ENCODE results near the gene MTARC1.
A peak's percentile ranks its signal among the peaks of the same experiment; 100 is the strongest.

Gene MTARC1

DNA sequence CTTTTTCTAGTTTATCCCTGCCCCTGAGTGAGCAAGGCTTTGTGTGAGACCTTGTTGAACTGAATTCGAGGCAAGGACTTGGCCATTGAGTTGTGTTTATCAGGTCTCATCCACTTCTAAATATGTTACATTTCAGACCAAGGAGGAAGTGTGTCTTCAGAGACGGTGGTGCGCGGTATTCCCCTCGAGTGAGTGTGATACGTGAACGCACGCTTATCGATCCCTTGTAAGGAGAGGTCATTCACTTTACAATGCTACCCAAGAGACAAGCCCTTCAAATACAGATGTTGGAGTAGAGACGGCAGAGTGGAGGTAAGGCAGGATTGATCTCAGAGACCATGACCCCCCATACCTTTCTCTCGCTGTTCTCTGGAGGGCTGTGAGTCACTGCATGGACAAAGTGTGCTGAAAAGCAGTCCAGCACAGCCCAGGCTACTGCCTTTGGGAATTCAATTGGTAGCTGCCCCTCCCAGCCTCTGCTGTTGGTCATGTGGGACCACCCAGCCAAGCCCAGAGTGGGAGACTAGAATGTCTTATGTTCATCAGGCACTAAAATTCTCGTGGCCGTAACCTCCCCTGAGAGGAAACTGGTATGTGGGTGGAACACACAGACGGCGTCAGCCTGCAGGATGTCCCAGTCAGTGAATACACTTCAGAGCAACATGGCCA lies 16.3 kb upstream of the MTARC1 start:
- Histone ChIP-seq H3K36me3 (ENCODE audit: insufficient read depth, insufficient read length, low read length) (peaks cover 4% of the 10 kb centered on the region), H3K4me3 (ENCODE audit: insufficient read length, low read depth) (no peak overlapping the region), H3K27me3 (ENCODE audit: insufficient read depth, insufficient read length) (no peaks in the 10 kb centered on the region), H3K9me3 (ENCODE audit: insufficient read depth, low read length) (no peaks in the 10 kb centered on the region), H3K4me1 (ENCODE audit: insufficient read depth, insufficient read length) (peaks cover 3% of the 10 kb centered on the region), H3K9ac (ENCODE audit: insufficient read length, low read depth) (no peak overlapping the region)
- no peak for TF ChIP-seq ZNF274 (IDR thresholded peaks at IDR 0.05; ENCODE audit: low read depth, low read length)
- no peak for TF ChIP-seq YY1 (IDR thresholded peaks at IDR 0.05; ENCODE audit: insufficient read depth, insufficient read length)
- TF ChIP-seq SUZ12 (IDR thresholded peaks at IDR 0.05; ENCODE audit: extremely low read depth, insufficient read depth, insufficient read length) = no peak
- no peak for DNase-seq (ENCODE audit: low read depth, low spot score)

DNA sequence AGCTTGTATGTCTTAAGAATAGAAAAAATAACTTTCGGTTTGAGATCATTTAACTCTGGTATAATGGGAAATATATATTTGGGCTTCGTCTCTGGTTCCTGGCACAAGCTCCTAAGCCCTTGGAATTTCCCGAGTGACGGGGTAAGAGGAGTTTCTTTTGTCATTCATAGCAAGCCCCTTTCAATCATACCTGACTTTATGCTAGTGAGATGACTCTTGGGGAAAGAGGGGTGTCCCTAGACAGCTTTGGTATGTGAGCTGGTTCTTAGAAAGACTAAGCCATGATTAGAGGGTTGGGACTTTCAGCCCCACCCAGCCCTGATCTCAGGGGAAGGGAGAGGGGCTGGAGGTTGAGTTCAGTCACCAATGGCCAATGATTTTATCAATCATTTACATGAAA lies 13.9 kb upstream of the MTARC1 start:
- peaks cover 2% of the 10 kb centered on the region for H3K36me3 ChIP-seq (ENCODE audit: insufficient read depth, insufficient read length, low read length)
- H3K9ac ChIP-seq (ENCODE audit: insufficient read length, low read depth) = no peak overlapping the region
- TF ChIP-seq ZNF274 (IDR thresholded peaks at IDR 0.05; ENCODE audit: low read depth, low read length) (no peak), SUZ12 (IDR thresholded peaks at IDR 0.05; ENCODE audit: extremely low read depth, insufficient read depth, insufficient read length) (no peak), YY1 (IDR thresholded peaks at IDR 0.05; ENCODE audit: insufficient read depth, insufficient read length) (no peak)
- DNase-seq (ENCODE audit: low read depth, low spot score) = no peak
- H3K4me3 ChIP-seq (ENCODE audit: insufficient read length, low read depth) = no peak overlapping the region
- H3K27me3 ChIP-seq (ENCODE audit: insufficient read depth, insufficient read length) = no peaks in the 10 kb centered on the region
- H3K4me1 ChIP-seq (ENCODE audit: insufficient read depth, insufficient read length) = peaks cover 5% of the 10 kb centered on the region
- H3K9me3 ChIP-seq (ENCODE audit: insufficient read depth, low read length) = no peaks in the 10 kb centered on the region

DNA sequence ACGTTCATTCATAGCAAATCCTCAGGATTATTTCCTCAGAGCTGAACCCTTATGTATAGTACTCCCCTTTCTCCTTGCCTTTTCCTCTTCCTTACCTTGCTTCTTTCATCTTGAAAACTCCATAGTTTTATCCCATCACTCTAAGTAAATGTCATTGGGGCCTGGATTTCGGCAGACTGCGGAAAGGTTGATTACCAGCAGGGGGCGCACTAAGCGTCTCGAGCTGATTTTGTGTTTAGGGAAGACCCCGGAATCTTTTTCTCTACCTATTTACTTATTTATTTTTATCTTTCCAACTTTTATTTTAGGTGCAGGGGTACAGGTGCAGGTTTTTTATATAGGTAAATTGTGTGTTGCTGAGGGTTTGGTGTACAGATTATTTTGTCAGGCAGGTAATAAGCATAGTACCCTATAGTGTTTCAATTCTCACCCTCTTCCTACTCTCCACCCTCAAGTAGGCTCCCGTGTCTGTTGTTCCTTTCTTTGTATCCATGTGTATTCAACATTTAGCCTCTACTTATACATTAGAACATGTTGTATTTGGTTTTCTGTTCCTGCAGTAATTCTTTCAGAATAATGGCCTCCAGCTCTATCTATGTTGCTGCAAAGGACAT lies 11.4 kb upstream of the MTARC1 start:
- peaks cover 2% of the 10 kb centered on the region for H3K36me3 ChIP-seq (ENCODE audit: insufficient read depth, insufficient read length, low read length)
- no peaks in the 10 kb centered on the region for H3K9me3 ChIP-seq (ENCODE audit: insufficient read depth, low read length)
- DNase-seq (ENCODE audit: low read depth, low spot score) = peak; percentile 67
- no peak overlapping the region for H3K4me3 ChIP-seq (ENCODE audit: insufficient read length, low read depth)
- H3K9ac ChIP-seq (ENCODE audit: insufficient read length, low read depth) = no peak overlapping the region
- H3K4me1 ChIP-seq (ENCODE audit: insufficient read depth, insufficient read length) = peaks cover 5% of the 10 kb centered on the region
- no peaks in the 10 kb centered on the region for H3K27me3 ChIP-seq (ENCODE audit: insufficient read depth, insufficient read length)
- TF ChIP-seq YY1 (IDR thresholded peaks at IDR 0.05; ENCODE audit: insufficient read depth, insufficient read length) (no peak), ZNF274 (IDR thresholded peaks at IDR 0.05; ENCODE audit: low read depth, low read length) (no peak), SUZ12 (IDR thresholded peaks at IDR 0.05; ENCODE audit: extremely low read depth, insufficient read depth, insufficient read length) (no peak)

DNA sequence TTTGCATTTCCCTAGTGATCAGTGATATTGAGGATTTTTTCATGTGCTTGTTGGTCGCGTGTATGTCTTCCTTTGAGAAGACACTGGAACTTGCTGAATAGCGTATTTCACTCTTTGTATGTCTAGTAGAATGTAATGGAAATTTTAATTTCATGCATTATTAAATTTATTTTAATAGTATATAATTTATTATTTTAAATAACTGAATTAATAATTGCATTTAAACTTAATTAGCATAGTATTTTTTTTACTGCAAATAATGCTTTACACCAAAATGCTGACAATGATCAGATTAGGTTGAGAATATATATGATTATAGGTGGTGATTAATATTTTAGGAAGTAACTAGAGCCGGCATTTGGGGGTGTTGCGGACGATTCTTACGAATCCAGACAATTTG lies 10.5 kb upstream of the MTARC1 start:
- Histone ChIP-seq H3K9ac (ENCODE audit: insufficient read length, low read depth) (no peak overlapping the region), H3K27me3 (ENCODE audit: insufficient read depth, insufficient read length) (no peaks in the 10 kb centered on the region), H3K4me3 (ENCODE audit: insufficient read length, low read depth) (no peak overlapping the region), H3K36me3 (ENCODE audit: insufficient read depth, insufficient read length, low read length) (peaks cover 2% of the 10 kb centered on the region), H3K9me3 (ENCODE audit: insufficient read depth, low read length) (no peaks in the 10 kb centered on the region), H3K4me1 (ENCODE audit: insufficient read depth, insufficient read length) (peaks cover 2% of the 10 kb centered on the region)
- DNase-seq (ENCODE audit: low read depth, low spot score) = no peak
- TF ChIP-seq ZNF274 (IDR thresholded peaks at IDR 0.05; ENCODE audit: low read depth, low read length) = no peak
- TF ChIP-seq SUZ12 (IDR thresholded peaks at IDR 0.05; ENCODE audit: extremely low read depth, insufficient read depth, insufficient read length) = no peak
- TF ChIP-seq YY1 (IDR thresholded peaks at IDR 0.05; ENCODE audit: insufficient read depth, insufficient read length) = no peak

DNA sequence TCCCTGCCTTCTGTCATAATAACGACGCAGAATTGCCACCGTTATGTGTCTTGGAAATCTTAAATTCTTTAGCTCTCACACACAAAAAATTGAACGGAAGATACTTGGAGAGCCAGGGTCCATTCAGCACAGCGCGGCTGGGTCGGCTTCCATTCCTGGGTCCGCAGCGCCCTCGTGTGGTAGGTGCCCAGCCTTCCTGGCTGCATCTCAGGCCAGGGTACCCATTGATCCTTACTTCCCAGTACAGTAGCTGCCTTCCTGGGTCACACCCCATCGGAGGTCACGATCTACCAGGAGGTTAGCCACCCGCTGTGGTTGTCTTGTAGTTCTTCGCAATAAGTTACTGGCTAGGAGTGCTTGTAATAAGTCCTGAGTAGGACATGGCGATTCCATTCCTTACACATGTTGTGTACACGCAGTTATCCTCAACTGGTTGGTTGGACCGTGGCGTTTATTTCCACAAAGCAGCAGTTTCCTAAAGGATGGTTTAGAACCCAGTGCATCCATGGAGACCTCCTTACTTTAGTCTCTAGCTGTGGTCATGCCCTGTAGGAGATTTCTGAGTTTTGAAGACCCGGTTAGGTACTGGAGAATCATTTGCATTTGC lies 9.9 kb upstream of the MTARC1 start:
- H3K9ac ChIP-seq (ENCODE audit: insufficient read length, low read depth) = no peak overlapping the region
- H3K36me3 ChIP-seq (ENCODE audit: insufficient read depth, insufficient read length, low read length) = peaks cover 2% of the 10 kb centered on the region
- no peak overlapping the region for H3K4me3 ChIP-seq (ENCODE audit: insufficient read length, low read depth)
- no peaks in the 10 kb centered on the region for H3K9me3 ChIP-seq (ENCODE audit: insufficient read depth, low read length)
- peaks cover 2% of the 10 kb centered on the region for H3K4me1 ChIP-seq (ENCODE audit: insufficient read depth, insufficient read length)
- DNase-seq (ENCODE audit: low read depth, low spot score) = peak; percentile 85
- no peak for TF ChIP-seq ZNF274 (IDR thresholded peaks at IDR 0.05; ENCODE audit: low read depth, low read length)
- TF ChIP-seq YY1 (IDR thresholded peaks at IDR 0.05; ENCODE audit: insufficient read depth, insufficient read length) = no peak
- no peak for TF ChIP-seq SUZ12 (IDR thresholded peaks at IDR 0.05; ENCODE audit: extremely low read depth, insufficient read depth, insufficient read length)
- no peaks in the 10 kb centered on the region for H3K27me3 ChIP-seq (ENCODE audit: insufficient read depth, insufficient read length)

DNA sequence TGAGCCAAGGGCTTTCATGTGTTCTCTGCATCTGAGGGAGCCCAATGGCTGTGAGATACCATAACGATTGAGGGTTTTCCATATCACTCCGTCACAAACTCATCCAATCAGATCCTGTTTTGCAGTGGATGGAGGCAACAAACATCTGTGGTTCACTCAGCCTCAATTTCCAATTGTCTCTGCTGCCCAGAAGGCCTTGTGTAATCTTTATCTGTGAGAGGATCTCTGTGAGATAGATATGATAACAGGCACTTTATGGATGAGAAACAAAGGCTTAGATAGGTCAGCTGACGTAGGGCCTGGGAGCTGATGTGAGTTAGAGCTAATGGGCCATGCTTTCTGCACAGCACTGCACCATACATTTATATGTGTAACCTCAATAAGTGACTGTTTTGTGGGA lies 3.3 kb upstream of the MTARC1 start:
- Histone ChIP-seq H3K27me3 (ENCODE audit: insufficient read depth, insufficient read length) (no peaks in the 10 kb centered on the region), H3K9me3 (ENCODE audit: insufficient read depth, low read length) (no peaks in the 10 kb centered on the region), H3K36me3 (ENCODE audit: insufficient read depth, insufficient read length, low read length) (no peaks in the 10 kb centered on the region), H3K9ac (ENCODE audit: insufficient read length, low read depth) (no peak overlapping the region), H3K4me3 (ENCODE audit: insufficient read length, low read depth) (no peak overlapping the region), H3K4me1 (ENCODE audit: insufficient read depth, insufficient read length) (peaks cover 9% of the 10 kb centered on the region)
- TF ChIP-seq SUZ12 (IDR thresholded peaks at IDR 0.05; ENCODE audit: extremely low read depth, insufficient read depth, insufficient read length) (no peak), ZNF274 (IDR thresholded peaks at IDR 0.05; ENCODE audit: low read depth, low read length) (no peak), YY1 (IDR thresholded peaks at IDR 0.05; ENCODE audit: insufficient read depth, insufficient read length) (no peak)
- DNase-seq (ENCODE audit: low read depth, low spot score) = no peak

DNA sequence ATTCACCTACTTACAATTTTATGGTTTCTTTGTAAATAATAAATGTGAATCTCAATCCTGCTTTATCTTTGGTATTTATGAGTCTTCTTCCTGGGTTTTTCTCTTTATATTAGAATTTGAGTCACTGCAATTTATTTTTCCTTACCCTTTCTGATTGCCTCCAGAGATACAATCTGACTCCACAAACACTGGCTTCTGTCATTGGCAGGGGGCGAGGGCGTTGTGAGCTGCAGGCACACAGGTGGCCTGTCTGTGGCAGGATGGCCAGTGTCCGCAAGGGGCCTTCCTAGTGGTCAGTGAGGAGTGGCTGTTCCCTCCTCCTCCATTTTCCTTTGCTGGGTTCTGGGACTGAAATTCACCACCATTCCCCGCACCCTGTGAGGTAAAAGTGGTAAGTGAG lies 2.0 kb upstream of the MTARC1 start:
- Histone ChIP-seq H3K9me3 (ENCODE audit: insufficient read depth, low read length) (no peaks in the 10 kb centered on the region), H3K27me3 (ENCODE audit: insufficient read depth, insufficient read length) (no peaks in the 10 kb centered on the region), H3K36me3 (ENCODE audit: insufficient read depth, insufficient read length, low read length) (no peaks in the 10 kb centered on the region), H3K4me3 (ENCODE audit: insufficient read length, low read depth) (no peak overlapping the region), H3K9ac (ENCODE audit: insufficient read length, low read depth) (no peak overlapping the region), H3K4me1 (ENCODE audit: insufficient read depth, insufficient read length) (peaks cover 9% of the 10 kb centered on the region)
- no peak for TF ChIP-seq YY1 (IDR thresholded peaks at IDR 0.05; ENCODE audit: insufficient read depth, insufficient read length)
- TF ChIP-seq ZNF274 (IDR thresholded peaks at IDR 0.05; ENCODE audit: low read depth, low read length) = no peak
- TF ChIP-seq SUZ12 (IDR thresholded peaks at IDR 0.05; ENCODE audit: extremely low read depth, insufficient read depth, insufficient read length) = no peak
- DNase-seq (ENCODE audit: low read depth, low spot score) = no peak

Data from NT2/D1 (cell line).